ENCODE measurements around the gene TGFBR1.
"Not testable (repeated sequence)": the region's sequence is repeated elsewhere in the genome, so short reads cannot be mapped to it uniquely, and the experiment has no call there.

TGFBR1 gene

DNA sequence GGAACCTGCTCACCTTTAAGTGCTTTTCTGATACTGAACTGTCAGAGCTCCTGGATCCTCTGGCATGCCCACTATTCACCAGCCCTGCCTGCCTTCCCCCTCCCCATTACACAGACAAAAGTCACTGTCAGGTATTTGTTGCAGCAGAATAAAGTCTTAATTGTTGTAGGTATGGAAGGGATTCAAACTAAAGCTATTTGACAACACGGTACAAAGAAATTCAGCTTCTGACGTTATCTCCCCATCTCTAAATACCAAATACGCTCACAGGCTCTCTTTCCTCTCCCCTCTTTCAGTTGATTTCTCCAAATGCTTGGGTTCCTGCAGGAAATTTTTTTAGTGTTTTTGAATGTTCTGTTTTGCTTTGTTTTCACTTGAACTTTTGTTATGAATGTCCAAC lies 9.3 kb upstream of the TGFBR1 start:
- H3K4me3 ChIP-seq (ENCODE audit: low read depth, low read length): no peak overlapping the region
- TF ChIP-seq, protein P1, sequence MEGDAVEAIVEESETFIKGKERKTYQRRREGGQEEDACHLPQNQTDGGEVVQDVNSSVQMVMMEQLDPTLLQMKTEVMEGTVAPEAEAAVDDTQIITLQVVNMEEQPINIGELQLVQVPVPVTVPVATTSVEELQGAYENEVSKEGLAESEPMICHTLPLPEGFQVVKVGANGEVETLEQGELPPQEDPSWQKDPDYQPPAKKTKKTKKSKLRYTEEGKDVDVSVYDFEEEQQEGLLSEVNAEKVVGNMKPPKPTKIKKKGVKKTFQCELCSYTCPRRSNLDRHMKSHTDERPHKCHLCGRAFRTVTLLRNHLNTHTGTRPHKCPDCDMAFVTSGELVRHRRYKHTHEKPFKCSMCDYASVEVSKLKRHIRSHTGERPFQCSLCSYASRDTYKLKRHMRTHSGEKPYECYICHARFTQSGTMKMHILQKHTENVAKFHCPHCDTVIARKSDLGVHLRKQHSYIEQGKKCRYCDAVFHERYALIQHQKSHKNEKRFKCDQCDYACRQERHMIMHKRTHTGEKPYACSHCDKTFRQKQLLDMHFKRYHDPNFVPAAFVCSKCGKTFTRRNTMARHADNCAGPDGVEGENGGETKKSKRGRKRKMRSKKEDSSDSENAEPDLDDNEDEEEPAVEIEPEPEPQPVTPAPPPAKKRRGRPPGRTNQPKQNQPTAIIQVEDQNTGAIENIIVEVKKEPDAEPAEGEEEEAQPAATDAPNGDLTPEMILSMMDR (IDR thresholded peaks at IDR 0.05; ENCODE audit: low read depth, low read length): no peak
- in situ Hi-C loops (cut with HindIII; ENCODE audit: low sequenced_read_pairs): no loop called here
- DNase-seq (ENCODE audit: low read depth, low spot score): no peak

DNA sequence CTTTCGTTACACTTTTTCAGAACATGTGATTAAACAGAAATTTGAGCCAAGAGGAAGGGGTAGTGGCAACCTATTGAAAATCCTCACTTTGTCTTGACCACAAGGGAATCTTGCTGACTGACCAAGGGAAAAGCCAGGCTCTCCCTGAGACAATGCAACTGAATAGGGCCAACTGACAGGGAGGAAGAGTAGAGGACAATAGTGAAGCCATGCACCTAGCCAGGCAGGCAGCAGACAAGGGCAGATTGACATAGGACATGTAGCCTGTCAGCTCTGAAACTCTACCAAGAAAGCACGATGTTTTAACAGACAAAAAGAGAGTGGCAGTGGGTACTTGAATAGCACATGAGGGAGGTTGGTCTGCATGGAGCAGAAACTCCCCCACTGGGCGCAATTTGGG lies 8.5 kb upstream of the TGFBR1 start:
- H3K4me3 ChIP-seq (ENCODE audit: low read depth, low read length): no peak overlapping the region
- TF ChIP-seq, protein P1 (IDR thresholded peaks at IDR 0.05; ENCODE audit: low read depth, low read length): no peak
- DNase-seq (ENCODE audit: low read depth, low spot score): no peak
- in situ Hi-C loops (cut with HindIII; ENCODE audit: low sequenced_read_pairs): no loop called here

DNA sequence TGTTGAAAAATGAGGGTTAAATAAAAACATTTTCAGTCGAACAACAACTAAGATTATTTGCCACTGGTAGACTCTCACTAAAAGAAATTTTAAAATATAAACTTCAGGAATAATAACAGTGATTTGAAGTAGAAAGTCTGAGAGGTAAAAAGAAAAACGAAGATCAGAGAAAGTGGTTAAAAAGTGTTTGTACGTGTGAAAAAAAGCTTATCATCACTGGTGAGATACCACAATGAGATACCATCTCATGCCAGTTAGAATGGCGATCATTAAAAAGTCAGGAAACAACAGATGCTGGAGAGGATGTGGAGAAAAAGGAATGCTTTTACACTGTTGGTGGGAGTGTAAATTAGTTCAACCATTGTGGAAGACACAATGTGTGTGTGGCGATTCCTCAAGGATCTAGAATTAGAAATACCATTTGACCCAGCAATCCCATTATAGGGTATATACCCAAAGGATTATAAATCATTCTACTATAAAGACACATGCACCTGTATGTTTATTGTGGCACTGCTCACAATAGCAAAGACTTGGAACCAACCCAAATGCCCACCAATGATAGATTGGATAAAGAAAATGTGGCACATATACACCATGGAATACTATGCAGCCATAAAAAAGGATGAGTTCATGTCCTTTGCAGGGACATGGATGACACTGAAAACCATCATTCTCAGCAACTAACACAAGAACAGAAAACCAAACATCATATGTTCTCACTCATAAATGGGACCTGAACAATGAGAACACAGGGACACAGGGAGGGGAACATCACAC lies 4.9 kb upstream of the TGFBR1 start:
- DNase-seq (ENCODE audit: low read depth, low spot score); in situ Hi-C loops (cut with HindIII; ENCODE audit: low sequenced_read_pairs); H3K4me3 ChIP-seq (ENCODE audit: low read depth, low read length): not testable (repeated sequence)

DNA sequence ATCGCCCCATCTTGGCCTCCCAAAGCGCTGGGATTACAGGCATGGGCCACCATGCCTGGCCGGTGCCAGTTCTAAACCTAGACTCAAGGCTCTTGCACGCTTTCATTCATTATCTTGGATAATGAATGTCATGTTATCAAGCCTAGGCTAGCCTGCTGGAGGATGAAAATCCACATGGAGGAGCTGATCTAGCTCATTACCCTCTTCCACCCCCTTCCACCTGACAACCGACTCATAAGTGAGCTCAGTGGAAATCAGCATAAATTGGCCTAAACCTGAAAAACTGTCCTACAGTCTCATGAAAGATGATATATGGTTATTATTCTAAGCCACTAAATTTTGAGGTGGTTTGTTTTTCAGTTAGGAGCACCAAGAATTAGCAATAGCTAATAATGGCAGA lies 3.6 kb upstream of the TGFBR1 start:
- DNase-seq (ENCODE audit: low read depth, low spot score): no peak
- in situ Hi-C loops (cut with HindIII; ENCODE audit: low sequenced_read_pairs): no loop called here
- TF ChIP-seq, protein P1 (IDR thresholded peaks at IDR 0.05; ENCODE audit: low read depth, low read length): no peak
- no peak overlapping the region for H3K4me3 ChIP-seq (ENCODE audit: low read depth, low read length)

DNA sequence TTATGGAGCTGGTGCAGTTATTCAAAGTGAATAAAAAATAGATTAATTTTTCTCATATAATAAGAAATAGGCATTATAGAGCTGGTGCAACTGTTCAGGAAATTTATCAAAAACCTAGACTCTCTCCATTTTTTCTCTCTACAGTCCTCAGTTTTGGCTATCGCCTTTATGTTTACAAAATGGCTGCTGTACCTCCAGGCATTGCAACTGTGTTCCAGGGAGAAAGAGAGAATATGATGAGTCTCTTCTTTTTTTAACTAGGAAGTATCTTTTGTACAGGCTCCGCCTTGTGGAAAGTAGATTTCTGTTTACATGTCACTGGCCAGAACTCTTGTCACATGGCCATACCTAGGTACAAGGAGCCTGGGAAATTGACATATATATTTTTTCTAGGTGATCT lies 3.1 kb upstream of the TGFBR1 start:
- TF ChIP-seq, protein P1 (IDR thresholded peaks at IDR 0.05; ENCODE audit: low read depth, low read length): no peak
- DNase-seq (ENCODE audit: low read depth, low spot score): no peak
- H3K4me3 ChIP-seq (ENCODE audit: low read depth, low read length): no peak overlapping the region
- in situ Hi-C loops (cut with HindIII; ENCODE audit: low sequenced_read_pairs): no loop called here

DNA sequence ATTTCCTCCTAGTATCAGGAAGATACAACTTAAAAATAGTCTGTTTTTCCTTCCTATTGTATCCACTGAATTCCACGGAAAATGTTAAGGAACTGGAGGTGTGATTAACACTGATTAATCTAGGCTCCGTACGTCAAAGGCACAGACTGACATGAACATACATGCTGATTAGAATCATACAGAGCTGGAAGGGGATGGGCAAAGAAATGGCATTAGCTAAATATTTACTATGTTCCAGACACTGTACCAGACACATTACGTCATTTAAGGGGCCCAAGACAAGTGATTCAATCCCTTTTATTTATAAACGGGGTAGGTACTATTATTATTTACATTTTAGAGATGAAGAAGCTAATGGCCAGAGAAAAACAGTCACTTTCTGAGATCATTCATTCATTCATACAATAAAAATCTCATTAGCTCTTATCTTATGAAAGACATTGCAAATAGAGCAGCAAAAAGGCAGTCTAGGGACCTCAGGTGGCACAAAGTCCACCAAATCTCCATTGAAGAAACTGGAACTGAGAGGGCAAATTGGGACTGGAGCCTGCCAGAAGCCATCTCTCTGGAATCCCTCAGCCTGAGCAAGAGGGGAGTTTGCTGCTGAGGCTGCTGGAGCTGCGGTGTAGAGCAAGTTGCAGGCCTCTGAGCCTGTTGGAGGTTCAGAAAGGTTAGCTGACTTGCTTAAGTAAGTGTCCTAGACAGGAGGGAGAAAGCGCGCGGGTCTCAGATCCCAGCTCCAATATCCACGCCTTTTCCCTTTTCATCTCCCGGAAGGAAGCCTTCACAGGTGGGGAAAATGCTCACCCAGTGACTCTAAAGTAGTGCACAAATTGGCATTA lies 1.6 kb upstream of the TGFBR1 start:
- in situ Hi-C loops (cut with HindIII; ENCODE audit: low sequenced_read_pairs): no loop called here
- DNase-seq (ENCODE audit: low read depth, low spot score): no peak
- TF ChIP-seq, protein P1 (IDR thresholded peaks at IDR 0.05; ENCODE audit: low read depth, low read length): no peak
- H3K4me3 ChIP-seq (ENCODE audit: low read depth, low read length): no peak overlapping the region

DNA sequence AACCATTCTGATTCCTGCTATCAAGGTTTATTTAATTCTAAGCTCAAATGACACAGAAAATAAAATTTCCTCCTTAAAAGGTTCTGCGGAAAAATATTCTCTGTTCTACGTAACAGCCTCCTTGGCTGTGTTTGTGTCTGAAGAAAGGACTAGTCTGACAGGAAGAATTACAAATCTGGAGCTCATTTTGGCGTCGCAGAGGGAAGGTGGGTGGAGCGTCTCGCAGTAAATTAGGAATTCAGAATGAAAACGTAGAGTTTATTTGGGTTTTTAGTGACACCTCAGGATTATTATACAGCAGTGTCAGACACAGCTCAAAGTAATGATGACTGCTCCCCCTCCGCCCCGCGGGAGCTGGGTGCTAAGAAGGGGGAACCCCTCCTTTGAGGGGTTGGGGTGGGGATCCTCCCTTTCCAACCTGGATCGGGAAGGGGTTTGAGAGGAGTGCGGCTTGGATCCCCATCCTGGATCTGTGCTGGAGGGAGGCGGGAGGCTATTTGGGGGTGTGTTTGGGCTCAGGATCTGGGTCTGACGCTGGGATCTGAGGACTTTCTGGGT lies 933 bp upstream of the TGFBR1 start:
- TF ChIP-seq, protein P1 (IDR thresholded peaks at IDR 0.05; ENCODE audit: low read depth, low read length): no peak
- in situ Hi-C loops (cut with HindIII; ENCODE audit: low sequenced_read_pairs): no loop called here
- H3K4me3 ChIP-seq (ENCODE audit: low read depth, low read length): peak overlapping the region; percentile 51
- no peak for DNase-seq (ENCODE audit: low read depth, low spot score)

Data from astrocyte of the spinal cord (primary cell).